ENCODE results near the gene XYLT1. TPM values are rescaled to one million over a fixed set of nuclear protein-coding genes. Genes with fewer than 3 reads are reported as not detected.
A peak's percentile ranks its signal among the peaks of the same experiment; 100 is the strongest.

Gene XYLT1
- total and polyA plus RNA-seq, 2 of the 8 experiments (the other 6 are each of a cell fraction or from before 2014, with no cell fraction given): 6.6 to 25.4 TPM

DNA sequence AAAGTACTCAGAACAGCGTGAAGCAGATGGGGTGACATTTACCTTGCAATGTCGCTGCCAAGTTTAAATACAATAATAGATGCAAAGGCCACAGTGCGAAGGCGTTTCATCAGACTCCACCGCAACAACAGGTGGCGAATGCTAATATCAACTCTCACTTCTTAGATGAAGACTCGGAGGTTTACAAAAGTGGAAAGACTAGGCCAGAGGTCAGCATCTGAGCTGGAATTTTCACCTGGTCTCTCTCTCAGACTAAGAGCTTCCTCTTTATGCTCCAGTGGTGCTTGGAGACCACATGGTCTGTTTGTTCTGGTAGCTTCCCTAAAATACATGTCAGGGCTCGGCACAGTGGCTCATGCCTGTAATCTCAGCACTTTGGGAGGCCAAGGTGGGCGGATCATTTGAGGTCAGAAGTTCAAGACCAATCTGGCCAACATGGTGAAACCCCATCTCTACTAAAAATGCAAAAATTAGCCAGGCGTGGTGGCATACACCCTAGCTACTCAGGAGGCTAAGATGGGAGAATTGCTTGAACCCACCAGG is 169.1 kb downstream of the XYLT1 start:
- H3K23me2 ChIP-seq (ENCODE audit: low read depth, low read length): no peaks in the 10 kb centered on the region
- no peak overlapping the region for H4K5ac ChIP-seq (ENCODE audit: insufficient read length, low read depth, low read length)
- no peak overlapping the region for H2AK5ac ChIP-seq (ENCODE audit: low read depth, low read length)
- no peak overlapping the region for H4K8ac ChIP-seq (ENCODE audit: extremely low read depth, insufficient read depth, low read length)
- H2BK5ac ChIP-seq (ENCODE audit: low read depth, low read length): no peak overlapping the region
- no peak overlapping the region for H3K14ac ChIP-seq (ENCODE audit: insufficient read length)
- no peak for TF ChIP-seq JUND (IDR thresholded peaks at IDR 0.05; ENCODE audit: low read length)
- TF ChIP-seq SAP30 (IDR thresholded peaks at IDR 0.05; ENCODE audit: insufficient read depth, insufficient replicate concordance, low read length): no peak
- TF ChIP-seq POLR2AphosphoS5 (IDR thresholded peaks at IDR 0.05; ENCODE audit: low read depth, low read length): no peak
- TF ChIP-seq GABPA (IDR thresholded peaks at IDR 0.05; ENCODE audit: borderline replicate concordance, insufficient read depth, low read length): no peak
- no peak for TF ChIP-seq KDM4A (IDR thresholded peaks at IDR 0.05; ENCODE audit: low read depth, low read length, severe bottlenecking)
- TF ChIP-seq SIRT6 (IDR thresholded peaks at IDR 0.05; ENCODE audit: low read length): no peak
- no peak for TF ChIP-seq RBBP5 (IDR thresholded peaks at IDR 0.05; ENCODE audit: borderline replicate concordance, low read depth, low read length)
- TF ChIP-seq, protein P1, sequence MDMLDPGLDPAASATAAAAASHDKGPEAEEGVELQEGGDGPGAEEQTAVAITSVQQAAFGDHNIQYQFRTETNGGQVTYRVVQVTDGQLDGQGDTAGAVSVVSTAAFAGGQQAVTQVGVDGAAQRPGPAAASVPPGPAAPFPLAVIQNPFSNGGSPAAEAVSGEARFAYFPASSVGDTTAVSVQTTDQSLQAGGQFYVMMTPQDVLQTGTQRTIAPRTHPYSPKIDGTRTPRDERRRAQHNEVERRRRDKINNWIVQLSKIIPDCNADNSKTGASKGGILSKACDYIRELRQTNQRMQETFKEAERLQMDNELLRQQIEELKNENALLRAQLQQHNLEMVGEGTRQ (IDR thresholded peaks at IDR 0.05; ENCODE audit: low read length): no peak
- no peak for TF ChIP-seq POLR2A (IDR thresholded peaks at IDR 0.05; ENCODE audit: control extremely low read depth in 1 of 2, low read depth in 2 of 2, low read length in 2 of 2)
- peaks cover 4 to 10% of the 10 kb centered on the region in 2 experiments; a peak in 2 of 4 replicates for H3K79me2 ChIP-seq (ENCODE audit: control insufficient read depth in 1 of 2, insufficient read depth in 2 of 2, low read length in 2 of 2)
- H3K56ac ChIP-seq (replicated peaks; ENCODE audit: insufficient read length, low read depth, low read length): no peak overlapping the region
- H2BK120ac ChIP-seq (replicated peaks; ENCODE audit: low read depth, low read length): no peak overlapping the region
- no peak overlapping the region for H2AFZ ChIP-seq (ENCODE audit: low read length)
- no peak overlapping the region for H3K23ac ChIP-seq (ENCODE audit: insufficient read length)
- CTCF ChIA-PET (ENCODE audit: partially characterized antibody): interaction anchor here (0.7 to 5.2 kb wide), 5 partner anchors 15 to 167 kb away, joined by 3 to 23 read pairs (median 5); no protein-coding TSS in a partner anchor
- no peak overlapping the region for H3K4me3 ChIP-seq (ENCODE audit: extremely low read depth in 1 of 4, insufficient read depth in 2 of 4, low read depth in 3 of 4, low read length in 4 of 4)
- WGBS, 2 experiments (ENCODE audit: extremely low coverage in 1 of 2, insufficient coverage in 1 of 2, insufficient read length in 1 of 2, insufficient replicate concordance in 2 of 2, low coverage in 1 of 2, low lambda C conversion rate in 2 of 2, missing lambda C conversion rate in 1 of 2): 88% methylated on average over 10 of the region's 10 CpGs; no CpG with 5 or more reads in 1 of the 2 experiments
- H3K27me3 ChIP-seq (replicated peaks in 1 of 4; ENCODE audit: control insufficient read depth in 3 of 4, extremely low read depth in 1 of 4, insufficient read depth in 3 of 4, low read length in 3 of 4): no peaks in the 10 kb centered on the region
- POLR2A ChIA-PET (ENCODE audit: partially characterized antibody): interaction anchor here (0.7 to 1.6 kb wide), 4 partner anchors 11 to 446 kb away, joined by 3 to 5 read pairs (median 4); no protein-coding TSS in a partner anchor
- H2BK20ac ChIP-seq (ENCODE audit: low read length): no peak overlapping the region
- no peaks in the 10 kb centered on the region for H3K79me1 ChIP-seq (ENCODE audit: low read depth, low read length)
- H3K9me3 ChIP-seq (ENCODE audit: insufficient read depth in 2 of 2, low read depth in 1 of 2, low read length in 1 of 2): no peaks in the 10 kb centered on the region
- H4K20me1 ChIP-seq (replicated peaks in 1 of 2; ENCODE audit: control insufficient read depth in 1 of 2, insufficient read depth in 2 of 2, low read length in 2 of 2): no peaks in the 10 kb centered on the region
- no peaks in the 10 kb centered on the region for H3K36me3 ChIP-seq (ENCODE audit: control insufficient read depth in 2 of 4, insufficient read depth in 4 of 4, low read length in 3 of 4)
- H3K4me1 ChIP-seq (replicated peaks in 1 of 4; ENCODE audit: control insufficient read depth in 3 of 4, insufficient read depth in 4 of 4, low read length in 3 of 4): peaks cover 5 to 36% (median 16%) of the 10 kb centered on the region in 4 experiments
- H2BK12ac ChIP-seq (ENCODE audit: low read depth, low read length): 0 out of 2 replicates have a peak overlapping the region, but pooled peaks have one; percentile 42
- H3K18ac ChIP-seq (ENCODE audit: extremely low read depth, low read length): peak overlapping the region; percentile 49; the same call in 1 of the 2 replicates
- DNase-seq (ENCODE audit: low read depth in 1 of 2, low spot score in 2 of 2) (no peak), FAIRE-seq (no peak)
- H3K4ac ChIP-seq (replicated peaks; ENCODE audit: insufficient read length, low read depth, low read length): no peak overlapping the region
- no peak overlapping the region for H3K9ac ChIP-seq (replicated peaks in 1 of 4; ENCODE audit: extremely low read depth in 1 of 4, low read depth in 3 of 4, low read length in 3 of 4)
- no peak overlapping the region for H3K27ac ChIP-seq (ENCODE audit: low read depth, low read length)
- H3K4me2 ChIP-seq (ENCODE audit: insufficient read depth in 1 of 2, low read depth in 2 of 2, low read length in 2 of 2): no peak overlapping the region
- no peak overlapping the region for H2BK15ac ChIP-seq (ENCODE audit: low read length)
- H4K91ac ChIP-seq (replicated peaks; ENCODE audit: insufficient read length, low read length): no peak overlapping the region

Measured in H1 (cell line).